NT2/D1 (cell line): ENCODE results near the gene TJP1.

Experiments
- DNase-seq: peaks from one replicate; pipeline ENCODE4 v3.0.0-alpha.2; 2011; ENCODE audit warnings: low read depth, low spot score
- H3K27me3 ChIP-seq: 2 replicates; pipeline ENCODE4 v1.6.0; 2011; ENCODE audit warnings: mild to moderate bottlenecking; ENCODE audit not compliant: insufficient read length, insufficient read depth
- H3K36me3 ChIP-seq: 2 replicates; pipeline ENCODE4 v1.6.1; 2011; ENCODE audit warnings: mild to moderate bottlenecking, low read length, mixed read lengths; ENCODE audit not compliant: insufficient read depth, insufficient read length
- H3K4me1 ChIP-seq: 2 replicates; pipeline ENCODE4 v1.5.1; 2011; ENCODE audit not compliant: insufficient read depth, insufficient read length
- H3K4me3 ChIP-seq: 2 replicates; pipeline ENCODE4 v1.5.1; 2011; ENCODE audit warnings: low read depth; ENCODE audit not compliant: insufficient read length
- H3K9ac ChIP-seq: 2 replicates; pipeline ENCODE4 v1.6.0; 2011; ENCODE audit warnings: low read depth; ENCODE audit not compliant: insufficient read length
- H3K9me3 ChIP-seq: 2 replicates; pipeline ENCODE4 v1.5.1; 2011; ENCODE audit warnings: mild to moderate bottlenecking, low read length; ENCODE audit not compliant: insufficient read depth
- SUZ12 ChIP-seq: IDR thresholded peaks from 2 replicates; pipeline ENCODE4 v1.6.1; 2011; ENCODE audit not compliant: insufficient read length, insufficient read depth; ENCODE audit errors: extremely low read depth
- YY1 ChIP-seq: IDR thresholded peaks from 2 replicates; pipeline ENCODE4 v1.6.1; 2011; ENCODE audit not compliant: insufficient read length, insufficient read depth
- ZNF274 ChIP-seq: IDR thresholded peaks from 2 replicates; pipeline ENCODE4 v1.6.1; 2011; ENCODE audit warnings: mild to moderate bottlenecking, low read depth, low read length

Gene TJP1

GRCh38 chr15:29852201-29852600 lies 29.9 kb upstream of the TJP1 start:
- no peak overlapping the region for H3K4me3 ChIP-seq
- DNase-seq: no peak
- H3K36me3 ChIP-seq: no peaks in the 10 kb centered on the region
- no peaks in the 10 kb centered on the region for H3K27me3 ChIP-seq
- H3K9me3 ChIP-seq: peaks cover 6% of the 10 kb centered on the region; the same call in 1 of the 2 replicates
- H3K4me1 ChIP-seq: no peaks in the 10 kb centered on the region
- no peak overlapping the region for H3K9ac ChIP-seq
- TF ChIP-seq SUZ12: no peak
- no peak for TF ChIP-seq YY1
- TF ChIP-seq ZNF274: no peak

GRCh38 chr15:29849716-29850115 lies 27.4 kb upstream of the TJP1 start:
- no peak for DNase-seq
- H3K4me1 ChIP-seq: no peaks in the 10 kb centered on the region

GRCh38 chr15:29849218-29849617 lies 26.9 kb upstream of the TJP1 start:
- Histone ChIP-seq H3K4me1 (no peaks in the 10 kb centered on the region), H3K27me3 (no peaks in the 10 kb centered on the region), H3K36me3 (no peaks in the 10 kb centered on the region), H3K4me3 (no peak overlapping the region), H3K9ac (no peak overlapping the region), H3K9me3 (peaks cover 6% of the 10 kb centered on the region; the same call in 1 of the 2 replicates)
- TF ChIP-seq ZNF274 (no peak), SUZ12 (no peak), YY1 (no peak)
- no peak for DNase-seq

More at GRCh38 chr15:29849716-29850115, 27.4 kb upstream of the TJP1 start:
- Histone ChIP-seq H3K9me3 (peaks cover 6% of the 10 kb centered on the region; the same call in 1 of the 2 replicates), H3K9ac (no peak overlapping the region), H3K4me3 (no peak overlapping the region), H3K36me3 (no peaks in the 10 kb centered on the region), H3K27me3 (no peaks in the 10 kb centered on the region)
- no peak for TF ChIP-seq SUZ12
- no peak for TF ChIP-seq ZNF274
- TF ChIP-seq YY1: no peak

GRCh38 chr15:29844290-29844903 lies 22.1 kb upstream of the TJP1 start:
- H3K4me1 ChIP-seq: no peaks in the 10 kb centered on the region
- TF ChIP-seq SUZ12 (no peak), YY1 (no peak), ZNF274 (no peak)
- no peak overlapping the region for H3K9ac ChIP-seq
- H3K9me3 ChIP-seq: peaks cover 6% of the 10 kb centered on the region; the same call in 1 of the 2 replicates
- H3K27me3 ChIP-seq: no peaks in the 10 kb centered on the region
- no peak overlapping the region for H3K4me3 ChIP-seq
- no peaks in the 10 kb centered on the region for H3K36me3 ChIP-seq
- DNase-seq: no peak

GRCh38 chr15:29842290-29842689 lies 20.0 kb upstream of the TJP1 start:
- TF ChIP-seq ZNF274 (no peak), YY1 (no peak), SUZ12 (no peak)
- H3K4me1 ChIP-seq: no peaks in the 10 kb centered on the region
- no peak for DNase-seq
- no peaks in the 10 kb centered on the region for H3K27me3 ChIP-seq
- no peaks in the 10 kb centered on the region for H3K9me3 ChIP-seq
- no peaks in the 10 kb centered on the region for H3K36me3 ChIP-seq
- no peak overlapping the region for H3K4me3 ChIP-seq
- no peak overlapping the region for H3K9ac ChIP-seq

GRCh38 chr15:29840926-29841325 lies 18.7 kb upstream of the TJP1 start:
- no peak for DNase-seq
- no peaks in the 10 kb centered on the region for H3K36me3 ChIP-seq
- TF ChIP-seq ZNF274 (no peak), SUZ12 (no peak), YY1 (no peak)

GRCh38 chr15:29840054-29840453 lies 17.8 kb upstream of the TJP1 start:
- Histone ChIP-seq H3K27me3 (no peaks in the 10 kb centered on the region), H3K4me3 (no peak overlapping the region), H3K9me3 (no peaks in the 10 kb centered on the region), H3K4me1 (no peaks in the 10 kb centered on the region), H3K36me3 (no peaks in the 10 kb centered on the region), H3K9ac (no peak overlapping the region)
- TF ChIP-seq SUZ12 (no peak), YY1 (no peak), ZNF274 (no peak)
- DNase-seq: no peak

More at GRCh38 chr15:29840926-29841325, 18.7 kb upstream of the TJP1 start:
- Histone ChIP-seq H3K9ac (no peak overlapping the region), H3K9me3 (no peaks in the 10 kb centered on the region), H3K4me3 (no peak overlapping the region), H3K4me1 (no peaks in the 10 kb centered on the region), H3K27me3 (no peaks in the 10 kb centered on the region)
